Activated T-cell treated with anti-CD3 and anti-CD28 coated beads for 24 hours (primary cell): ENCODE results near the gene RAD51B.

ENCODE experiments used
- DNase-seq: peaks from one replicate; pipeline ENCODE4 v3.0.0-alpha.2; 2020; ENCODE audit warnings: low read depth

Gene RAD51B

GRCh38 chr14:68594737-68595380, 775.3 kb downstream of the RAD51B start:
- no peak for DNase-seq

DNA sequence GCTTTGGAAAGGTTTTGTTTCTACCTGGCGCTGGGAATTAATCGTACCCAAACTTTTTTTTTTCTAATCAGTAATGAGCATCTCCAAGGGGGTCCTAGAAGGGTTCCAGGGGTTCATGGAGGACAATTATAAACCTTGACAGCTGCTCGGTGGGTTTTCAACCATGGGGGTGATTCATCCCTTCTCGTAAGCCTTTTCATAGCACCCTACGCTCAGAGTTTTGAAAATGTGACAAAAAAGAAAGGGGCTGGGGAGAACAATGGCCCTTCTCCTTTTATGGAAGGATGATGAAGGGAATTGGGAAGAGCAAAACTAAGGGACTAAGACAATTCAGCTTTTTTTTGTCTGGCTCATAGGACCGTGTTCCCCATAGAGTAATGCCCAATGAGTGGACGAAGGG, 776.6 kb downstream of the RAD51B start:
- DNase-seq, result no peak

DNA sequence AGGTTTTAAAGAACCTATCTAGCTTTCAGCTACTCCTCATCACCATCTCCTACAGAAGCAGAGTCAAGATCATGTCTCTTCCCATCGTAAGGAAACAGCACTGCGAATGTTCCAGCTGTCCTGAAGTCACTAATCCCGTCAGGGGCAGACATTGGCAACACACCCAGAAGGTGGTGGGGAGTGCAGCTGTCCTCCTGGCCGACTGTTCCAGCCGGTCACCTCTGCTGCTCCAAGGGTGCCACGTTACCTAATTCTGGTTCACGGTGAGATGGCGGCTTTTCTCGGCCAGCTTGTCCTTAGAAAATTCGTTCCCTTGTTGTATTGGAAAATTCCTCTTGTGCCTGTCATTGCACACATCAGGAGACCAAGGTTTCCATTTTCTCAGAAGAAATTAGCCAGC, 777.1 kb downstream of the RAD51B start:
- DNase-seq, result no peak

DNA sequence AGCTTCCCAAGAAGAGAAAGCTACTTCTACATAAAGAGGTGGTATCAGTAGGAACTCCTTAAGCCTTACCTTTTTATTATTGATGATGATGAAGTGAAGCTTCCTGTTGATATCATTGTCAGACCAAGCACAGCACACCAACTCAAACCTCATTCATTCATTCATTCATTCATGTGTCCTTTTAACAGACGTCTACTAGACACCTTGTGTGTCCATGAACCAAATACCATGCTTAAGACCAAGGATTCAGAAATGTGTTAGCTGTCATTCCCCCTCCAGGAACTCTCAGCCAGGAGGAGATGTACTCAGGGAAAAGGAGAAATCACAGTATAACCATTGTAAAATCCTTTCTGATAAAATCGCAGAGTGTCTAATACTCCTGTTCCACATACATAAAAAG, 778.5 kb downstream of the RAD51B start:
- no peak for DNase-seq

- no peak for DNase-seq
These were observed 779.3 kb downstream of the RAD51B start for GRCh38 chr14:68598621-68599447.

DNA sequence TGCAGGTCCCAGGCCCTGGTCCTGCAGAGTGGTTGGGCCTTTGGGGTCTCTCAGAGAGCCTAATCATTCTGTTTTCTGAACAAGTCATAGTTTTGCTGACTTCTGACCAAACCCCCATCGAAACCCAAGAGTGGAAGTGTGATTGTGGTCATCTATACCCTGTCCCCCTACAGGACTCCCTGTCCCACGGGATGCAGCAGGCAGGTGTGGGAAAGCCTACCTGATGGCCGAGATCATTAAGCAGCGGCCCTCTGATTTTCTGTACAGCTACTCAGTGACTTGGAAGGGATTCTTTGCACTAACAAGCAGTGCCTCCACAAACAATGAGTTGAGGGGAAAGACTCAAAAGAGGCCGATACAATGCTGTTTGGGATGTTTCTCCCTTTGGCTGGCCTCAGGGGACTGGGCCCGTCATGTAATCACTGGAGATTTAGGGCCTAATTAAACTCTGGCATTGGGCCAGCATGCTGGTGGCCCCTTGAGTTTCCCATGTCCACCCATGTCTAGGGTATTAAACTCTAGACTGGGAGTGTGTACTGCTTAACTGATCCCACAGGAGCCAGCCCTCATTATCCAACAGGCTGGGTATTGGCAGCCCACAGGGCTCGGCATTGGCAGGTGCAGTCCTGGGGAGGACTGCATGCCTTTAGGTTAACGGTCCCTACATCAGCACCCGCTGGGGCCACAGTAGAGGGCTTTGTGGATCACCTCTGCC, 780.5 kb downstream of the RAD51B start:
- no peak for DNase-seq

GRCh38 chr14:68602507-68602906, 782.9 kb downstream of the RAD51B start:
- no peak for DNase-seq

DNA sequence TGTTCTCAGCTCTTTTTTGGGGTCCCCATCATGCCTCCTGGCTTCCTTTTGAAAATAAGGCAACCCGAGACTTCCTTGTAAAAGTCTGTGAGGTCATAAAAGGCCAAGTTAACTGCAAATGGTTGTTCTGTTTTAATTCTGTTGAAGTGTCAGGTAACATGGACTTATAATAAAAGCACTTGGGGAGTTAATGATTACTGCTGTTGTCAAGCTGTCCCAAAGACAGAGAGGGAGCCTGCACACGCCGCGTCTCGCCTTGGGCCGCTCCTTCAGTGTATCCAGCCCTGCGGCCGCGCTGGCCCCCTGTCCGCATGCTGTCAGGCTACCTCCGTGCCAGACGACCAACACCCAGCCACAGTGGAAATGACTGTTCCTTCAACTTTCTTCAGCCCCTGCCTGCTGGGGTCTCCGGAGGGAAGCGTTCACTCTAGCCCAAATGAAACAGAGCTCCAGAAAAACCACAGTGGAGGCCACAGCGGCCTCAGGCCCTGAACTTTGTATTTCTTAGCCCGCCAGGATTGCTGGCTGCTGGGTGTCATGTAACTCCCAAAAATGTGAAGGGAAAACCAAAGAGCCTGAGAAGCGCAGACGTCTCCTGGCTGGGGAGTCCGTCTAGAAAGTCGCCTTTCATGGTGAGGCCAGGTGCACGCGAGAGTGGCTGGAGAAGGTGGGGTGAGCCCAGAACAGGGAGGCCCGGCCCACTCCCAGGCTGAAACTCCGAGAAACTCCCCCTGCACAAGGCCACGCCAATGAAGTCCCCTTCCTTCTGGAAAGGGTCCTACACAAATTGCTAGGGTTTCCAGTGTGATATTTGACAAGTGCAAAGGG, 784.2 kb downstream of the RAD51B start:
- no peak for DNase-seq

DNA sequence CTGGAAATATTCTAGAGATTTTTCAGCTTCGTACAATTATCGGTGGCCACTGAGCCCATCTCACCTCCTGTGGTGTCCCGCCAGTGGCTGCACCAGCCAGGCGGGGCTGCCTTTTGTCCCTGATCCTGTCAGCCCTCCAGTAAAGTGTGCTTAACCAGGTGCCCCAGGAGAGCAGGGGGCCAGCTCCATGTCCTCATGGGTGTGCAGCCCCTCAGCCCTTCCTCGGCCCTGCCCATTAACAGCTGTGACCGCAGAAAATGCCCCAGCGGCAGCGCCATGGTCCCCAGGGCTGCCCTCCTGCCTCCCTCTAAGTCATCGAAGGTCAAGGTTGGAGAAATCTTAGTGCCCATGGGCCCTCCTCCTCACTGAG, 784.8 kb downstream of the RAD51B start:
- no peak for DNase-seq

GRCh38 chr14:68604822-68605221, 785.2 kb downstream of the RAD51B start:
- DNase-seq, result no peak

GRCh38 chr14:68606176-68606575, 786.6 kb downstream of the RAD51B start:
- DNase-seq, result no peak

DNA sequence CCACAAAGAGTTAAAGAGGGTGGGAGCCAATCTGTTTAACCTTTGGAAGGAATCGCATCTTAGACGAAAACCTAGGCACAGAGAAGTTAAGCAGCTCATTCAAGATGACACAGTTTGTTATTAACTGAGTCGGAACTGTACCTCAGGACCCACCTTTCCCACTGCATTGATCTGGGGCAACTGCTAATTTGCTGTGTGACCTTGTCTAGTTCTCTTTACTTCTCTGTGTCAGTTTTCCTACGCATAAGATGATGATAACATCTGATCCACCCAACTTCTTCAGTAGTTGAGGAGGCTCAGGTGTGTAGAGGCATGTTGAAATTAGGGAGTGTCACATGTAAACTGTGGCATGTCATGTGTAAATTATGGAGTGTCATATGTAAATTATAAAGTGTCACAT, 787.1 kb downstream of the RAD51B start:
- DNase-seq, result no peak

DNA sequence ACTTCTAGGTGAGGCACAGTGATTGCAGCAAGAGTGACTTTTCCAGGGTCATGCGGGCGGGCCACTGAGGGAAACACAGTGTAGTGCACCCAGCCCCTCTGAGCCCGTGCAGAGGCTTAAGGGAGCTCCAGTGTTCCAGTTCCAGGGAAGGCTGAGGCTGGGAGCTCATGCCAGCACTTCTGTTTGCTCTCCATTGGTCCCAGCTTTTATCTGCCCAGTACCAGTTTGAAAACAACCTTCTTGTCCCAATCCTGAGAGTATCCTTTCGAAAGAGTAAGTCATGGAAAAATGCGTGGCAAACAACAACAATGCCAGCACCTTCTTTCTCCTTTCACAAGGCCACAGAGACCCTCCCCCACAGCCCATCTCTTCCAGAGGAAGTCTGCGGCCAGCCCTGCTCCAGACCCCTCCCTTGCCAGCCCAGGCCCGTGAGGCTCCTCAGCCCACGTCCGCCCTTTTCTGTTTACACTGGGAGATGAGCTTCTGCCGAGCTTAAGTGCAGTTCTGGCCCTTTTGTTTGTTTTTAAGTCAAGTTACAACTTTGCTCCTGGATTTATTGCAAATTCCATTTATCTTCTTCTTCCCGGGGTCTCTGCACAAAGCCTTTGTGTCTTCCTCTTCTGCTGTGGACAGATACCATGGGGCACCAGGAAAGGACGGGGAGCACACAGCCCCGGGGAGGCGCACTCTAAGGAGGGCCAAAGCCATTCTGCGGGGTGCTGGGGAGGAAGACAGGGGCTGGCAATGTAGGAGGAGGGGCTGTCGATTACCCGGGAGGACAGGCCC, 787.7 kb downstream of the RAD51B start:
- DNase-seq, result no peak

- no peak for DNase-seq
These were observed 788.4 kb downstream of the RAD51B start for GRCh38 chr14:68607867-68608573.

DNA sequence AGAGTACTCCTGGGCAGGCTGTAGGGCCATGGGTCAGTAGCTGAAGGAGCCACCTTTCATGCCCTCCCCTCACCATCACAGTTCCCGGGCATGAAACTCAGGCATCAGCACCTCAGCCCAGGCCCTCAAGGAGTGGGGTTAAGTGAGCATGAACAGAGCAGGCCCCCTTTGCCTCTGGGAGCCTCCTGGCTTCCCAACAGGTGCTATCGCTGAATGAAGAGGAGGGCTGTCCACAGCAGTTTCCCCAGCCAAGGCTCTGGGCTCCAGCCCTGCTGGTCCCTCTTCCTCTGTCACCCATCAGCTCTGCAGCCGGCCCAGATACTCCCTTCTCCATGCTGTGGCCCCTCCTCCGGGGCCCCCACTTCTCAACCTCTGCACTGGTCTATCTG, 789.0 kb downstream of the RAD51B start:
- no peak for DNase-seq

DNA sequence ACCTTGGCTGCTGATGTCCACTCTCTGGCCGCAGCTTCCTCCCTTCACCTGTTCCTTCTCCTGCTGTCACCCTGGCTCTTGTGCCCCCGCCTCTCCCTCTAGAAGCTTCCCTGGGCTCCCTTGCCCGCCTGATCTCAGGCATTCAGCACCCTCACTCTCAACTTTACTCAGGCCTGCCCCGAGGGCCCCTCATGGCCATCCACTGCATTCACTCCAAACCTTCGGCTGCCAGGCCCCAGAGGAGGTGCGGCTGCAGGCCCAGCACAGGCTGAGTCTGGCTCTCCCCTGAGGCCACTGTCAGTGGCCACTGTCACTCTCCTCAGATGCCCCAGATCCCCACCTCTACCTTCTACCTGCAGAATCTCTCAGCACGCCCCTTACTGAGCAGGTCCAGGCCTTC, 789.4 kb downstream of the RAD51B start:
- no peak for DNase-seq

GRCh38 chr14:68610251-68610793, 790.7 kb downstream of the RAD51B start:
- DNase-seq, result no peak

- no peak for DNase-seq
These were observed 792.0 kb downstream of the RAD51B start for GRCh38 chr14:68611599-68611998.

- no peak for DNase-seq
These were observed 792.5 kb downstream of the RAD51B start for GRCh38 chr14:68612049-68612448.

DNA sequence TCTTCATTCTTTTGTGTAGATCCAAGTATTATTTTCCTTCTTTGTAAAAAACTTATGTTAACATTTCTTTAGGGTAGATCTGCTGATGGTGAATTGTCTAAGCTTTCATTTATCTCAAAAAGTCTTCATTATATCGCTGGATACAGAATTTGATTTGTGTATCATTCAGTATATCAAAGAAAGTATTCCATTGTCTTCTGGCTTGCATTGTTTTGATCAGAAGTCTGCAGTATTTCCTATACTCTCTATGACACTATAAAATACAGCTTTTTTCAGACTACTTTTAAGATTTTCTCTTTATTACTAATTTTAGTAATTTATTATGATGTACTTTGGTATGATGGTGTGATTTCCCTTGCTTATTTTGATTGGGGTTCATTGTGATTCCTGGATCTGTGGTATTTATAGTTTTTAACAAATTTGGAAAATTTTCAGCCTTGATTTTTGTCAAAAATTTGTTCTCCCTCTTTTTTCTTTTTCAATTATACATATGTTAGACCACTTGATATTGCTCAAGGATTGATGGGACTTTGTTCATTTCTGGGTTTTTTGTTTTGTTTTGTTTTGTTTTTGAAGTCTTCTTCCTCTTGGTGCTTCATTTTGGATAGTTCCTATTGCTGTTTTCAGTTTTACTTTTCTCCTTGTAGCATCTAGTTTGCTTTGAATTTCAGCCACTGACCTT, 796.8 kb downstream of the RAD51B start:
- no peak for DNase-seq
